ENCODE data around the gene MYO18A.

GRCh38 chr17:29032013-29032856, 148.0 kb downstream of the MYO18A start:
- TF ChIP-seq POLR2AphosphoS5 (IDR thresholded peaks at IDR 0.05) (no peak), CTCF (IDR thresholded peaks at IDR 0.05) (no peak), POLR2A (IDR thresholded peaks at IDR 0.05) (no peak), EP300 (IDR thresholded peaks at IDR 0.05; ENCODE audit: low read depth) (no peak)
